Measurements from ENCODE around the gene SCAMP2. TPM values are rescaled to one million over a fixed set of nuclear protein-coding genes. Genes with fewer than 3 reads are reported as not detected.

The SCAMP2 gene
- total RNA-seq, 1 donor from 2014 or later = 96.3 TPM

DNA sequence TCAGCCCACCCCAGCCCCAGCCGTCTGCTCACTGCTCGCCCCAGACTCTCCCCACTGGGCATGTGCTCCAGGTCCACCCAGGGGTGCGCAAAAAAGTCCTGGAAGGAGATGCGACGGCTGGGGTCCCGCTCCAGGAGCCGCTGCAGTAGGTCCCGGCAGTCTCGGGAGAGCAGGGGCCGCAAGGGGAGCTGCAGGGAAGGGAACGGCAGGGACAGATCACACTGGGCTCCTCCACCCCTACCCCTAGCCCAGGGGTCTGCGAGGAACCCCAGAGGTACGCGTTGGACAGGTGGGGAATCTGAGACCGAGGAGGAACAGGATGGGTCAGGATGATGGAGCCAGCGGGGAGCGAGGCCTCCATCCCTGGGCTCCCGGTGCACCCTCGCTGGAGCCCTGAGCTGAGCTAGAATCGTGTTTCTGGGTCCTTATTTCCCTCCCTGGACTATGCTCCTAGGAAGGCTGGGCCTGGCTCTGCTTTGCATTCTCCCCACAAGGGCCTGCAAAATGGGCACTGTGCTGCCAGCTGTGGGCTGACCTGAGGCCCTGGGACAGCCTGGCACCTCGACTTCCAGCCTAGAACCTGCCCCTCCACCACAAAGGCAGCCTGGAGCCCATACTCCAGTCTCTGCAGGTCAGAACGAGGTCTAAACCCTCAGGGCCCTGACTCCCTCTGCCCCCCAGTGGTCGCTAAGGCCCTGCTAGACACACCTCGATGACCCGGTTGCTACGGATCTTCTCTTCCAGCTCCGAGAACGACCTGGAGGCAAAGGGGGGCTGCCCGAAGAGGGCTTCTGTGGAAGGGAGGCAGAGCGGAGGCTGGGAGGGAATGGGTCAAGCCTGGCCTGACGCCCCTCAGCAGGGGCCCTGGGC lies 33.4 kb downstream of the SCAMP2 start:
- no peak for DNase-seq (ENCODE audit: low spot score)

DNA sequence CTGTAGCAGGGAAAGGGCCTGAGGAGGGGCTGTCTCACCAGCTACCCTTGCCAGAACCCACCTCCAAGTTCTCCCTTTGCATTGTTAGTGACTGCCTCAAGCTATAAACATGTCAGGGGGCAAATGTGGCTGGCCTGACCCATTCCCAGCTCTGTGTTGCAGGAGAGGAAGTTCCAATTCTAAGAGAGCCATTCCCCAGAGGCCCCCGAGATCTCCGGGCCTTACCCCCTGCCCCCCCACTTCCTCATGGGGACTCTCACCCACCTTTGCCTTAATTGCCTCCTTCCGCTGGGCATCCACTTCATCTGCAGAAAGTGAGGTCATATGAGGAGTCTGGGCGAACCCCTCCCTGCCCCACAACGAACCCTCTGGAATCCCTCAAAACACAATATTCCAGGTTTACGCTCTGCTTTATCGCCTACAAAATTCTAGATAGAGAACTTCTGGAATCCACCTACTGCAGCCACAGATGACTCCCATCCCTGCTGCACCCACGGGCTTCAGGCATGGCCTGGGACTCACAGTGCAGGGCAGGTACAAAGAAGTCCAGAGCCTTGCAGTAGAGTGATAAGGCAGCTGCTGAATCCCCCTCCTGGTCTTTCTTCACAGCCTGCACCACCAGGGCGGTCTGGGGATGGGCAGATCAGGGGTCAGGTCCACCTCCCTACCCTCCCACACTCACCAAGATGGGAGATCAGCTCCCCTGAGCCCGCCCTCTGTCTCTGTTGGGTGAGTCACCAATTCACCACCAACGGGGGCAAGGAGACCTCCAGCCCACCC lies 34.2 kb downstream of the SCAMP2 start:
- no peak for DNase-seq (ENCODE audit: low spot score)

DNA sequence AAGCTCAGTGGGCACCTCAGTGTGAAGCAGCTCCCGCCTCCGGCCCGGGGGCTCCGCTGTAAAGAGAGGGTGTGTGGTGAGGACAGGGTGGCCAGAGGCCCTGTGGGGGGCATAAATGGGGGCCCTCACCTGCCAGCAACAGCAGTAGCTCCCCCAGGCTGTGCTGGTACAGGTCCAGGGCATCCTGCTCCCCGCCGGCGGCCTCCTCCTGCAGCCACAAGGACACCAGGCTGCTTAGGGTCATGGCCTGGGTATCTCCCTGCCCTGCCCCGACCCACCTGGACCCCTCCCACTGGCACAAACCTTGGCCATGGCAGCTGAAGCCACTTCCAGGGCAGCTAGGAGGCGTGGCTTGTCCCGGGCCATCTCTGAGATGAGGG lies 35.0 kb downstream of the SCAMP2 start:
- DNase-seq (ENCODE audit: low spot score) = no peak

- no peak for DNase-seq (ENCODE audit: low spot score)
Measured at GRCh38 chr15:74837482-74838136, 35.6 kb downstream of the SCAMP2 start.

DNA sequence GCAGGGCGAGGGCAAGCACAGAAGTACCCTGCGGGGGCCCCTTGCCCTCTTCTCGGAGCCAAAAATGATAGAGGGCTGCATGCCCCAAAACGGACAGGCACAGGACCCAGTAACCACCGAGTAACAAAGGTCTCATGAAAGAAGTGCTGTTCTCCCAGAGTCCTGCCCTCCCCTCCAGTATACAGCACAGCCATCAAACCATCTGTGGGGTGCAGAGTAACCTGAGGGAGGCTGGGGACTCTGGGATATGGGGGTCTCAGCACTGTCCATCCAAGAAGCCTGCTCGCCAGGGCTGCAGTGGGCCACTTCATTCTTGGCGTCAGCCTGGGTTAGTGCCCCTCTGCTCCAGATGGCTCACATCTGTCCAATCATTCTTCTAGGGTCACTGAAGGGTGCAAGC lies 36.3 kb downstream of the SCAMP2 start:
- DNase-seq (ENCODE audit: low spot score) = no peak

DNA sequence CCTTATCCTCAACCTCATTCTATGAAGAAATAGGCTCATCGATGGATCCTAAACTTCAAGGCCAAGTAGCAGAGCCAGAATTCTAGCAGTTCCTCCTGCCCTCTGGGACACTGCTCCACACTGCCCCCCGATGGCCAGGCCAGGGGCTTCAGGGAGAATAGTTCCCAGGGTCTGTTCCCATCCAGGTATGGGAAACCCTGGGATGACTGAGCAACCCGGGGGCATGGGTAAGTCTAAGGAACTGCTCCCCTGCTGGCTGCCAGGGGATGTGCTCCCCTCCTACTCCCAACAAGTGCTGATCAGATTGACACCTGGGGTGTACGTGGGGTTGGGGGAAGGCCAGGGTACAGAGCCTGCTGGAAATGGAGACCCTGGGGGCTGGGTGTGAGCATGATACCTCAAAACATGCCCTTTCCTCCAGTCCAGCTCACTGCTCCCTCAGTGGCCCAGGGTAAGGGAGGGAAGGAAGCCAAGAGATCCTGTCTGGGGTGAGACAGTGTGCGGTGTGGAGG lies 37.8 kb downstream of the SCAMP2 start:
- DNase-seq (ENCODE audit: low spot score) = no peak

DNA sequence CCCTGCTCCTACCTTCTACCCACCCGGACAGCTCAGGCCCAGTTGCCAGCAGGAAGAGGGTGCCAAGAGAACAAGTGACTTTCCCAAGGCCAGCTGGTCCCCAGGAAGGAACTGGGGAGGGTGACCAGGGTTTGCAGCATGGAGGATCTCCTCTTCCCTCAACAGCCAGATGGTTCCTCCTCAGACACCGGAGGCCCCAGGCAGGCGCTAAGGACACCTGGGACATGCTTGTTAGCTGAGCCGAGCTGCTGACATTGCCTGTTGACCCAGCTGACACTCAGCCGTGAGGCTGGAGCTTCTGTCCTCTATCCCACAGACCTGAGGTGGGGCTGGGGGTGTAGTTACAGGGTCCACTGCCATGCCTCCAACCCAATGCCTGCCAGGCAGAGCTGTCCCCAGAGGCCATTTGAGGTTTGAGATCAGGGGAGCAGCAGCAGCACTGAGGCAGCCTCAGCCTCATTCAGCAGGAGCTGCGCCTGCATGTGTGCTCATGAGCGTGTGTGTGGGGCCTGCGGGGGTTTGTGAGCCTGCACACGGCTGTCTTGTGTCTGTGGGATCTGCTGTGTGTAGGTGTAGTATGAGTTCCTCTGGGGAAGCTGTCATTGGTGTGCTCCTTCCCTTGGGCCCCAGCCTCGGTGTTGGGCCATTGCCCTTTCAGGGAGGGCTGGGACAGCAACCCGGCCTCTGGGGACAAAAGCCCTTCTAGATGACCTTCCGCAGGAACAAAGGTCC lies 39.6 kb downstream of the SCAMP2 start:
- DNase-seq (ENCODE audit: low spot score) = no peak

DNA sequence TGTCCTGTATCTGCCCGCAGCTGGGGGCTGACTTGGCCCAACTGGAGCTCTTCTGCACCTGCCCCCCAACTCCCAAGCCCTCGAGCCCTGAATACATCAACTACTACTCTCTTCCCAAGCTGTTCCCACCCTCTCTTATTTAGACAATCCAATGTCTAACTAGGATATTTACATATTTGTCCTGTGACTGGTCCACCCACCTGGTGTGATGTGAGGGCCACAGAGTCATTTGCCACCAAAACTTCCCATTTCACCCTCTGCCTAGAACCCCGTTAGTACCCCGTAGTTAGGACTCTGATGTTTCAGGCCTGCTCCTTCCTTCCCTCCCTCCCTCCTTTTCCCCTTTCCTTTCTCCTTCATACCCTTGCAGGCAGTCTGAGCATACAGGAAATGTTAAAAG lies 40.3 kb downstream of the SCAMP2 start:
- no peak for DNase-seq (ENCODE audit: low spot score)

DNA sequence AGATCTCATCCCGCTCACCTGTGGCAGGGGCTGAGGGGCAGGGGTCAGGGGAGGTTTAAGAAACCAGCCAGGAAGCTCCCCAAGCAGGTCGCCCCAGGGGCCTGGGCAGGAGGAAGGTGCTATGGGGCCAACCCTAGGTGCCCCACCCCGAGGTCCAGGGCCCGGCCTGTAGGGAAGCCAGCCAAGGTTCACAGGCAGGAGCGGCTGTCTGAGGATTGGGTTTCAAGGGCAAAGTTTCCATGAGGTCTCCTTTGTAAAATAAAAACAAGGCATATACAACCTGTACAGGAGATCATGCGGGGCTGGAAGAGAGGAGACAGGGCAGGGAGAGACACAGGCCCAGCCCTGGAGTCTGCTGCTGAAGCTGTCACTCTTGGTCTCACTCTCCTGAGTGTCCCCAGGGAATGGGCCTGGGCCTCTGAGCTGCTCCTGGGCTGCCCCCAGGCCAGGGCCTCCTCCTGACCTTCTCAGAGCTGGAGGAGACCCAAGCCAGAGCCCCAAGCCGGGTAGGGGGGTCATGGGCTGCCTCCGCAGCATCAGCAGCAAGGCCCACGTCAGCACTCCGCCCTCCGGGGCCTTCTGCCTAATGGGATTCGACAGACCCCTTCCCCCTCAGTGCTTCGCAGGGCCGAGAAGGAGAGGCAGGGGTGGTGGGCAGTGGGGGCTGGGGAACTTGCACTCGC lies 41.2 kb downstream of the SCAMP2 start:
- DNase-seq (ENCODE audit: low spot score) = no peak

- DNase-seq (ENCODE audit: low spot score) = no peak
Measured at GRCh38 chr15:74830868-74831267, 42.3 kb downstream of the SCAMP2 start.

GRCh38 chr15:74829991-74830390 lies 43.2 kb downstream of the SCAMP2 start:
- no peak for DNase-seq (ENCODE audit: low spot score)

- no peak for DNase-seq (ENCODE audit: low spot score)
Measured at GRCh38 chr15:74829486-74829885, 43.7 kb downstream of the SCAMP2 start.

- no peak for DNase-seq (ENCODE audit: low spot score)
Measured at GRCh38 chr15:74828835-74829234, 44.3 kb downstream of the SCAMP2 start.

DNA sequence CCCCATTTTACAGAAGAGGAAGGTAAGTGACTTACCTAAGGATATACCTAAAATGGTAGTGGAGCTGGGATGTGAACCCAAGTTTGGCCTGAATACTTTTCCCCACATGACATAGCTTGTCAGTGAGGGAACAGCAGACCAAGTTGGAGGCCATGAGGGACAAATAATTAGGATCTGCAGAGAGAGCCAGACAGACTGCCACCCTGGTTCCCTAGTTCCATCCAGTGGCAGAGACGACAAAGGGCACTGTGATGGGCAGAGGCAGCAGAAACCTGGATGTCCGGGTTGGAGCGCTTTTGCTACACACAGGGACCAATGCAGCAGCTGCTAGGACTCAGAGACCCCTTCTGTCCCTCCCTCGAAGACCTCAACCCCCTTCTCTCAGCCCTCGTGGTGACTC lies 45.6 kb downstream of the SCAMP2 start:
- no peak for DNase-seq (ENCODE audit: low spot score)

- no peak for DNase-seq (ENCODE audit: low spot score)
Measured at GRCh38 chr15:74826921-74827320, 46.2 kb downstream of the SCAMP2 start.

GRCh38 chr15:74826364-74826819 lies 46.8 kb downstream of the SCAMP2 start, which contains the start of gene CPLX3:
Gene CPLX3, plus strand, starts transcription at chr15:74826627. Its CDS starts 77 bp downstream, at chr15:74826704.
- DNase-seq (ENCODE audit: low spot score) = no peak

DNA sequence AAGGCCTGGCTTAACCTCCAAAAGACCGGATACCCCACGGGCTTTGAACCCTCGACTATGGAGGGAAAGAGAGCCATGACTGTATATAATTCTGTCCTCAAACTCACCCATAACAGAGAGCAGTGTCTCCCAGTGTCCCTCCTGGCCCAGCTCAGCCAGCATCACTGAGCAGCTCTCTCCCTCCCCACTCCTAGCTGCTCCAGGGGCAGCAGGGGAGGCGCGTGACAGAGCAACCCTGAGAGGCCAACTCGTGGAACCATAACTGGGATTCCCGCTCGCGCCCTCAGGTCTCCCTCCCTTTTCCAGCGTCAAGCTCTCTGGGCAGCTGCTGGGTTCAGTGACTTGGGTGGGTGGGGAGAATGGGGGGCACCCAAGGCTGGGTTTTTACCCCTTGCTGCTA lies 47.3 kb downstream of the SCAMP2 start:
- no peak for DNase-seq (ENCODE audit: low spot score)

- no peak for DNase-seq (ENCODE audit: low spot score)
Measured at GRCh38 chr15:74824976-74825375, 48.2 kb downstream of the SCAMP2 start.

- no peak for DNase-seq (ENCODE audit: low spot score)
Measured at GRCh38 chr15:74823324-74823723, 49.8 kb downstream of the SCAMP2 start.

DNA sequence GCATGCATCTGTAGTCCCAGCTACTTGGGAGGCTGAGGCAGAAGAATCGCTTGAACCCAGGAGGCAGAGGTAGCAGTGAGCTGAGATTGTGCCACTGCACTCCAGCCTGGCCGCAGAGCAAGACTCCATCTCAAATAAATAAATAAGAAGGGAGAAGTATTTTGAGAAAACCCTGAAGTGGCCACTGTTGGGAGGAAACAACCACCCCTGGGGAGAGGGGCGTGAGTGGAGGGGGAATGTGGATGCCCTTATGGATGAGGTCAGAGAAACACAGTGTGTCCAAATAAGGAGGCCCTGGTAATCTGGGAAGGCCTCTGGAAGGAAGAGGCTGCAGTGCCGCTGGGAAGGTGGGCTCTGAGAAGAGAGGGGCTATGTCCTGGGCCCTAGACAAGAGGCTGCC lies 50.9 kb downstream of the SCAMP2 start:
- DNase-seq (ENCODE audit: low spot score) = no peak

GRCh38 chr15:74821790-74822158 lies 51.4 kb downstream of the SCAMP2 start:
- DNase-seq (ENCODE audit: low spot score) = no peak
